Hematopoietic multipotent progenitor cell (in vitro differentiated cells): Measurements from ENCODE around the gene RBM4B. TPM values are rescaled to one million over a fixed set of nuclear protein-coding genes. Genes with fewer than 3 reads are reported as not detected.
"Not testable (repeated sequence)": the region's sequence is repeated elsewhere in the genome, so short reads cannot be mapped to it uniquely, and the experiment has no call there.

Source experiments
- DNase-seq, 3 donors: peaks; one replicate each; pipeline ENCODE4 v3.0.0-alpha.2; 2011 to 2015; ENCODE audit warnings: low read depth in 2 of 3, low spot score in 2 of 3
- total RNA-seq: library from RNA; depleted of rRNA; stranded (reverse); fragments of >200 nt; gene quantifications from one replicate; pipeline ENCODE4 v1.2.3, GENCODE V29; 2012

The RBM4B gene
- 31.8 TPM for total RNA-seq

GRCh38 chr11:66677599-66678375, at the start of gene RBM4B:
RBM4B (minus strand) TSS chr11:66677887; CDS start chr11:66677079, 808 bp downstream.
- DNase-seq = peak; percentile 94 to 98 (median 98)

GRCh38 chr11:66725647-66726046, 48.0 kb upstream of the RBM4B start:
- no peak for DNase-seq

- DNase-seq = no peak
Observed at GRCh38 chr11:66725114-66725513, 47.4 kb upstream of the RBM4B start.

- not testable (repeated sequence) for DNase-seq
Observed at GRCh38 chr11:66724167-66724566, 46.5 kb upstream of the RBM4B start.

- DNase-seq = no peak
Observed at GRCh38 chr11:66723693-66724092, 46.0 kb upstream of the RBM4B start.

GRCh38 chr11:66722745-66723651, 45.3 kb upstream of the RBM4B start:
- no peak for DNase-seq

GRCh38 chr11:66721939-66722338, 44.3 kb upstream of the RBM4B start:
- DNase-seq = no peak

- no peak for DNase-seq
Observed at GRCh38 chr11:66720899-66721470, 43.3 kb upstream of the RBM4B start.

GRCh38 chr11:66720223-66720898, 42.7 kb upstream of the RBM4B start:
- DNase-seq = peak in 2 of 3 donors; percentile 65 to 72

- no peak for DNase-seq
Observed at GRCh38 chr11:66719111-66719872, 41.6 kb upstream of the RBM4B start.

- no peak for DNase-seq
Observed at GRCh38 chr11:66718320-66718971, 40.8 kb upstream of the RBM4B start.

GRCh38 chr11:66717925-66718319, 40.2 kb upstream of the RBM4B start:
- no peak for DNase-seq

GRCh38 chr11:66716996-66717395, 39.3 kb upstream of the RBM4B start:
- peak in 1 of 3 donors; percentile 33 for DNase-seq

- DNase-seq = no peak
Observed at GRCh38 chr11:66715346-66716085, 37.8 kb upstream of the RBM4B start.

GRCh38 chr11:66713746-66714480, 36.2 kb upstream of the RBM4B start:
- no peak for DNase-seq

GRCh38 chr11:66710384-66710930, 32.8 kb upstream of the RBM4B start:
- DNase-seq = no peak

- no peak for DNase-seq
Observed at GRCh38 chr11:66708701-66709100, 31.0 kb upstream of the RBM4B start.

- DNase-seq = no peak
Observed at GRCh38 chr11:66708094-66708493, 30.4 kb upstream of the RBM4B start.
